IMR-90 (cell line): ENCODE results near the gene MAP3K5. TPM values are rescaled to one million over a fixed set of nuclear protein-coding genes. Genes with fewer than 3 reads are reported as not detected.

Experiments used
- ATAC-seq: fragments of 200-7000 bp; cut with Tn5 transposase; 2 replicates; pipeline ENCODE4 v1.9.1; 2020; ENCODE audit warnings: low read depth, mild to moderate bottlenecking, moderate library complexity
- BruUV-seq: library from RNA; stranded (reverse); fragments of 400-500 nt; replicated peaks from 2 replicates; lab custom pipeline; 2021; lab: Mats Ljungman, UMichigan
- CTCF ChIA-PET: fragments of 300-600 bp; formaldehyde crosslinking; extraction: SDS; loops from one replicate; lab custom pipeline; 2021; ENCODE audit warnings: antibody characterized with exemption; lab: Yijun Ruan, JAX
- POLR2A ChIA-PET: fragments of 300-600 bp; sonication (Branson Sonifier 250); formaldehyde crosslinking; loops from one replicate; lab custom pipeline; 2022; ENCODE audit warnings: antibody characterized with exemption; ENCODE audit not compliant: unreplicated experiment; lab: Charles Lee
- DNase-seq: peaks from one replicate; pipeline ENCODE4 v3.0.0; 2013
- H2AFZ ChIP-seq: replicated peaks from 2 replicates; pipeline ENCODE3; 2013; ENCODE audit warnings: low read length, mild to moderate bottlenecking; ENCODE audit not compliant: poor library complexity
- H2AK5ac ChIP-seq: 2 replicates; pipeline ENCODE4 v1.6.1; 2013; ENCODE audit warnings: low read depth, low read length, inconsistent platforms
- H2AK9ac ChIP-seq: replicated peaks from 2 replicates; pipeline ENCODE3; 2013; ENCODE audit warnings: mild to moderate bottlenecking, low read depth, low read length, moderate library complexity; ENCODE audit not compliant: poor library complexity
- H2BK120ac ChIP-seq: 2 replicates; pipeline ENCODE4 v1.6.1; 2013; ENCODE audit warnings: low read depth, low read length, inconsistent platforms
- H2BK15ac ChIP-seq: 3 replicates; pipeline ENCODE4 v1.6.1; 2013; ENCODE audit warnings: low read depth, low read length, inconsistent platforms
- H2BK20ac ChIP-seq: 2 replicates; pipeline ENCODE4 v1.6.1; 2013; ENCODE audit warnings: low read depth, mild to moderate bottlenecking, inconsistent platforms, low read length, moderate library complexity
- H2BK5ac ChIP-seq: 2 replicates; pipeline ENCODE4 v1.6.1; 2013; ENCODE audit warnings: mild to moderate bottlenecking, low read depth, low read length, inconsistent platforms; ENCODE audit not compliant: poor library complexity, severe bottlenecking
- H3K14ac ChIP-seq: replicated peaks from 2 replicates; pipeline ENCODE4 v1.6.1; 2013; ENCODE audit warnings: low read depth, low read length, inconsistent platforms
- H3K18ac ChIP-seq: 2 replicates; pipeline ENCODE4 v1.6.1; 2013; ENCODE audit warnings: low read depth, low read length, control low read depth
- H3K23ac ChIP-seq: 2 replicates; pipeline ENCODE4 v1.6.1; 2013; ENCODE audit warnings: low read depth, low read length, inconsistent platforms
- H3K27ac ChIP-seq: 2 replicates; pipeline ENCODE4 v1.5.1; 2013; ENCODE audit warnings: mild to moderate bottlenecking, control low read depth, low read length; ENCODE audit not compliant: insufficient read depth
- H3K27me3 ChIP-seq: 2 replicates; pipeline ENCODE4 v1.6.1; 2013; ENCODE audit warnings: low read length; ENCODE audit not compliant: control insufficient read depth, insufficient read depth
- H3K36me3 ChIP-seq: 2 replicates; pipeline ENCODE4 v1.6.1; 2013; ENCODE audit warnings: low read length, mixed read lengths; ENCODE audit not compliant: control insufficient read depth, insufficient read depth
- H3K4ac ChIP-seq: 2 replicates; pipeline ENCODE4 v1.6.1; 2013; ENCODE audit warnings: low read depth, low read length, inconsistent platforms
- H3K4me1 ChIP-seq: 2 replicates; pipeline ENCODE4 v1.6.1; 2013; ENCODE audit warnings: low read length, mixed read lengths; ENCODE audit not compliant: control insufficient read depth, insufficient read depth
- H3K4me2 ChIP-seq: 2 replicates; pipeline ENCODE4 v1.6.1; 2013; ENCODE audit warnings: low read depth, mild to moderate bottlenecking, control low read depth, low read length, moderate library complexity
- H3K4me3 ChIP-seq: 2 replicates; pipeline ENCODE4 v1.5.1; 2013; ENCODE audit warnings: low read depth, mild to moderate bottlenecking, control low read depth, low read length, moderate library complexity; ENCODE audit not compliant: insufficient read depth
- H3K56ac ChIP-seq: 2 replicates; pipeline ENCODE4 v1.6.1; 2013; ENCODE audit warnings: low read length, inconsistent platforms; ENCODE audit not compliant: insufficient read depth; ENCODE audit errors: extremely low read depth
- H3K79me1 ChIP-seq, 2 experiments: 2 replicates each; pipeline ENCODE4 v1.6.1; 2013; ENCODE audit warnings: low read length in 2 of 2, inconsistent platforms in 1 of 2, low read depth in 1 of 2
- H3K9ac ChIP-seq: 2 replicates; pipeline ENCODE4 v1.6.1; 2013; ENCODE audit warnings: low read depth, low read length, control low read depth
- H3K9me1 ChIP-seq: 2 replicates; pipeline ENCODE4 v1.6.1; 2013; ENCODE audit warnings: low read length, inconsistent platforms; ENCODE audit not compliant: insufficient read depth
- H3K9me3 ChIP-seq: 2 replicates; pipeline ENCODE4 v1.6.1; 2013; ENCODE audit warnings: low read length; ENCODE audit not compliant: control insufficient read depth, insufficient read depth
- H4K20me1 ChIP-seq: 2 replicates; pipeline ENCODE4 v1.6.1; 2013; ENCODE audit warnings: low read length, inconsistent platforms; ENCODE audit not compliant: insufficient read depth
- H4K5ac ChIP-seq: 2 replicates; pipeline ENCODE4 v1.6.1; 2013; ENCODE audit warnings: mild to moderate bottlenecking, low read depth, low read length, control low read depth
- H4K8ac ChIP-seq, 2 experiments: 2 replicates each; pipeline ENCODE4 v1.6.1; 2013; ENCODE audit warnings: low read depth in 2 of 2, low read length in 2 of 2, control low read depth in 1 of 2, inconsistent platforms in 1 of 2
- H4K91ac ChIP-seq: 2 replicates; pipeline ENCODE4 v1.6.1; 2013; ENCODE audit warnings: low read depth, low read length, inconsistent platforms; ENCODE audit not compliant: insufficient read depth
- BHLHE40 ChIP-seq: fragments of 150-350 bp; IDR thresholded peaks from 2 replicates; pipeline ENCODE4 v1.6.1; 2016; ENCODE audit warnings: mild to moderate bottlenecking, low read depth, low read length
- CEBPB ChIP-seq: IDR thresholded peaks from 2 replicates; pipeline ENCODE4 v1.6.1; 2012; ENCODE audit warnings: low read depth, low read length, improper control_type of control experiment
- CHD1 ChIP-seq: IDR thresholded peaks from 2 replicates; pipeline ENCODE4 v1.6.1; 2012; ENCODE audit warnings: low read depth, low read length, improper control_type of control experiment
- MAFK ChIP-seq: IDR thresholded peaks from 2 replicates; pipeline ENCODE4 v1.6.1; 2012; ENCODE audit warnings: low read depth, low read length, improper control_type of control experiment
- MAZ ChIP-seq: IDR thresholded peaks from 2 replicates; pipeline ENCODE4 v1.6.1; 2012; ENCODE audit warnings: low read depth, mild to moderate bottlenecking, low read length, improper control_type of control experiment, moderate library complexity, borderline replicate concordance
- MXI1 ChIP-seq: IDR thresholded peaks from 2 replicates; pipeline ENCODE4 v1.6.1; 2012; ENCODE audit warnings: low read depth, mild to moderate bottlenecking, low read length, moderate library complexity, borderline replicate concordance
- NFE2L2 ChIP-seq: fragments of 150-350 bp; IDR thresholded peaks from 2 replicates; pipeline ENCODE4 v1.6.1; 2016; ENCODE audit warnings: low read depth, mild to moderate bottlenecking, low read length
- POLR2A ChIP-seq: IDR thresholded peaks from 2 replicates; pipeline ENCODE4 v1.6.1; 2012; ENCODE audit warnings: mild to moderate bottlenecking, low read depth, low read length
- RAD21 ChIP-seq: IDR thresholded peaks from 2 replicates; pipeline ENCODE4 v1.6.1; 2012; ENCODE audit warnings: low read length, improper control_type of control experiment
- RFX5 ChIP-seq: IDR thresholded peaks from 2 replicates; pipeline ENCODE4 v1.8.0; 2012; ENCODE audit warnings: low read depth, mild to moderate bottlenecking, low read length, moderate library complexity
- WGBS, 2 experiments: methylation state at CpG; one replicate each; pipeline versions ENCODE4 v1.1.5 to v1.1.7; 2013; ENCODE audit warnings: missing lambda C conversion rate in 2 of 2; ENCODE audit not compliant: insufficient read length in 1 of 2; ENCODE audit errors: extremely low coverage in 2 of 2; 5-methylcytosine and 5-hydroxymethylcytosine counted together
- dilution Hi-C: fragments of 300-500 bp; cut with HindIII; formaldehyde crosslinking; loops from one replicate; pipeline ENCODE4 v1.14.3; 2018; ENCODE audit warnings: low sequenced_read_pairs; ENCODE audit not compliant: unreplicated experiment
- in situ Hi-C: fragments of 300-500 bp; cut with MboI; formaldehyde crosslinking; loops from 3 replicates; pipeline ENCODE4 v1.14.3; 2019; ENCODE audit warnings: low sequenced_read_pairs, inconsistent platforms, mixed read lengths
- intact Hi-C: fragments of 100-400 bp; cut with micrococcal nuclease; formaldehyde crosslinking; loops from 2 replicates; pipeline ENCODE4 v1.10.0; 2022
- polyA plus RNA-seq, 3 experiments: library from polyadenylated mRNA; depleted of rRNA; stranded (reverse); fragments of >200 nt; gene quantifications; 2 replicates each; pipeline ENCODE4 v1.2.3, GENCODE V29; 2012; ENCODE audit warnings: low replicate concordance in 1 of 3
- total RNA-seq: library from RNA; depleted of rRNA; stranded (reverse); fragments of >200 nt; gene quantifications from 2 replicates; pipeline ENCODE4 v1.2.3, GENCODE V29; 2012
- TF ChIP-seq, protein P1 (sequence below): conservative IDR thresholded peaks from 2 replicates; pipeline ENCODE4 v1.5.1; 2012; ENCODE audit warnings: mild to moderate bottlenecking, low read depth, low read length, improper control_type of control experiment
- TF ChIP-seq, protein P2 (sequence below): fragments of 150-350 bp; IDR thresholded peaks from 2 replicates; pipeline ENCODE4 v1.6.1; 2017; ENCODE audit warnings: mild to moderate bottlenecking, antibody characterized with exemption, low read length, low read depth
- TF ChIP-seq, protein P3 (sequence below): fragments of 150-350 bp; IDR thresholded peaks from 2 replicates; pipeline ENCODE4 v1.6.1; 2016; ENCODE audit warnings: low read depth, mild to moderate bottlenecking, low read length, moderate library complexity, borderline replicate concordance

The MAP3K5 gene
- total and polyA plus RNA-seq, 2 of the 4 experiments (the other 2 are of a cell fraction) = 5.4 to 17.6 TPM

DNA sequence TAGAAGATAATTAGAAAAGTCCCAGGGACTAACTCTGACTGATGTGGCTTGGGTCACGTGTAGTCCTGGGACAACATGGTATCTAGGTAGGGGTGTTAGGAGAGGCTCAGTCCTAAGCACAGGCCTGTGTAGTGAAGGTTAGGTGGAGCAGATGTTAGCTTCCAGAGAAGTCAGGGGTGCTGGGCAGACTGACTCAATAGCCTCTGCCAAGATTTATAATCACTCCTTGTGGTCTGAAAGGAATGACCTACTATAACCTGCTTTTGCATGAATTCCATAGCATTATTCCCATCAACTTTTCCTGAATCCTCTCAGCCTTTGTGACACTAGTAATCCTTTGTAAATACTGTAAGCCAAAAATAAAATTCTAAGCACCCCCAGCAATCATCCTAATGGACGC, 19.9 kb upstream of the MAP3K5 start:
- Histone ChIP-seq H4K91ac (no peak overlapping the region; the same call in 1 of the 2 replicates), H3K9me3 (no peaks in the 10 kb centered on the region), H3K9me1 (no peaks in the 10 kb centered on the region), H3K4me2 (peak overlapping the region; percentile 46; the same call in 1 of the 2 replicates), H2AFZ (no peak overlapping the region), H2AK9ac (peak overlapping the region; percentile 3), H4K8ac (peak overlapping the region in 1 of 2 experiments; percentile 14; a peak in 1 of 4 replicates), H3K4me3 (no peak overlapping the region), H2BK120ac (no peak overlapping the region; the same call in 1 of the 2 replicates), H3K4me1 (peaks cover 5% of the 10 kb centered on the region), H4K5ac (peak overlapping the region; percentile 15; the same call in 1 of the 2 replicates), H3K23ac (no peak overlapping the region), H3K14ac (no peak overlapping the region), H3K4ac (peak overlapping the region; percentile 15; the same call in 1 of the 2 replicates), H3K18ac (peak overlapping the region; percentile 17; the same call in 1 of the 2 replicates), H2BK20ac (peak overlapping the region; percentile 58; the same call in 1 of the 2 replicates), H3K36me3 (no peaks in the 10 kb centered on the region), H3K27me3 (peaks cover 3% of the 10 kb centered on the region; the same call in 1 of the 2 replicates), H2BK15ac (no peak overlapping the region), H2AK5ac (no peak overlapping the region), H3K27ac (no peak overlapping the region), H3K56ac (no peak overlapping the region), H2BK5ac (peak overlapping the region; percentile 26), H4K20me1 (no peaks in the 10 kb centered on the region), H3K9ac (no peak overlapping the region), H3K79me1 (no peaks in the 10 kb centered on the region)
- POLR2A ChIA-PET = no interaction called here
- no TSS peak for BruUV-seq
- CTCF ChIA-PET = interaction anchor here (0.7 kb wide), 2 partner anchors 155 to 474 kb away, joined by 3 to 4 read pairs; no protein-coding TSS in a partner anchor
- TF ChIP-seq CHD1 = no peak
- no peak for TF ChIP-seq NFE2L2
- TF ChIP-seq BHLHE40 = no peak
- TF ChIP-seq POLR2A = no peak
- no peak for TF ChIP-seq CEBPB
- no peak for TF ChIP-seq MAFK
- TF ChIP-seq MAZ = no peak
- no peak for TF ChIP-seq RAD21
- TF ChIP-seq MXI1 = no peak
- TF ChIP-seq, protein P1, sequence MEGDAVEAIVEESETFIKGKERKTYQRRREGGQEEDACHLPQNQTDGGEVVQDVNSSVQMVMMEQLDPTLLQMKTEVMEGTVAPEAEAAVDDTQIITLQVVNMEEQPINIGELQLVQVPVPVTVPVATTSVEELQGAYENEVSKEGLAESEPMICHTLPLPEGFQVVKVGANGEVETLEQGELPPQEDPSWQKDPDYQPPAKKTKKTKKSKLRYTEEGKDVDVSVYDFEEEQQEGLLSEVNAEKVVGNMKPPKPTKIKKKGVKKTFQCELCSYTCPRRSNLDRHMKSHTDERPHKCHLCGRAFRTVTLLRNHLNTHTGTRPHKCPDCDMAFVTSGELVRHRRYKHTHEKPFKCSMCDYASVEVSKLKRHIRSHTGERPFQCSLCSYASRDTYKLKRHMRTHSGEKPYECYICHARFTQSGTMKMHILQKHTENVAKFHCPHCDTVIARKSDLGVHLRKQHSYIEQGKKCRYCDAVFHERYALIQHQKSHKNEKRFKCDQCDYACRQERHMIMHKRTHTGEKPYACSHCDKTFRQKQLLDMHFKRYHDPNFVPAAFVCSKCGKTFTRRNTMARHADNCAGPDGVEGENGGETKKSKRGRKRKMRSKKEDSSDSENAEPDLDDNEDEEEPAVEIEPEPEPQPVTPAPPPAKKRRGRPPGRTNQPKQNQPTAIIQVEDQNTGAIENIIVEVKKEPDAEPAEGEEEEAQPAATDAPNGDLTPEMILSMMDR = no peak
- TF ChIP-seq, protein P2, sequence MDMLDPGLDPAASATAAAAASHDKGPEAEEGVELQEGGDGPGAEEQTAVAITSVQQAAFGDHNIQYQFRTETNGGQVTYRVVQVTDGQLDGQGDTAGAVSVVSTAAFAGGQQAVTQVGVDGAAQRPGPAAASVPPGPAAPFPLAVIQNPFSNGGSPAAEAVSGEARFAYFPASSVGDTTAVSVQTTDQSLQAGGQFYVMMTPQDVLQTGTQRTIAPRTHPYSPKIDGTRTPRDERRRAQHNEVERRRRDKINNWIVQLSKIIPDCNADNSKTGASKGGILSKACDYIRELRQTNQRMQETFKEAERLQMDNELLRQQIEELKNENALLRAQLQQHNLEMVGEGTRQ = no peak
- no peak for TF ChIP-seq RFX5
- TF ChIP-seq, protein P3, sequence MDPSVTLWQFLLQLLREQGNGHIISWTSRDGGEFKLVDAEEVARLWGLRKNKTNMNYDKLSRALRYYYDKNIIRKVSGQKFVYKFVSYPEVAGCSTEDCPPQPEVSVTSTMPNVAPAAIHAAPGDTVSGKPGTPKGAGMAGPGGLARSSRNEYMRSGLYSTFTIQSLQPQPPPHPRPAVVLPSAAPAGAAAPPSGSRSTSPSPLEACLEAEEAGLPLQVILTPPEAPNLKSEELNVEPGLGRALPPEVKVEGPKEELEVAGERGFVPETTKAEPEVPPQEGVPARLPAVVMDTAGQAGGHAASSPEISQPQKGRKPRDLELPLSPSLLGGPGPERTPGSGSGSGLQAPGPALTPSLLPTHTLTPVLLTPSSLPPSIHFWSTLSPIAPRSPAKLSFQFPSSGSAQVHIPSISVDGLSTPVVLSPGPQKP = no peak
- in situ Hi-C loops = no loop called here
- no CpG with 5 or more reads among the region's 2 CpGs for WGBS, 2 experiments
- intact Hi-C loops = no loop called here
- dilution Hi-C loops = no loop called here
- peak; percentile 82 for ATAC-seq
- peak; percentile 54 for DNase-seq
